GM12865 (cell line): Measurements from ENCODE around the gene TESK2.

Source experiments
- DNase-seq: peaks from one replicate; pipeline ENCODE4 v3.0.0; 2010; ENCODE audit warnings: low read depth
- H3K4me3 ChIP-seq: 2 replicates; pipeline ENCODE4 v1.5.1; 2011; ENCODE audit warnings: mild to moderate bottlenecking, low read depth, low read length, control low read depth
- CTCF ChIP-seq: IDR thresholded peaks from 2 replicates; pipeline ENCODE4 v1.5.1; 2011; ENCODE audit warnings: low read length, control low read depth, low read depth, inconsistent platforms; ENCODE audit not compliant: insufficient read depth; ENCODE audit errors: missing control alignments

TESK2 gene

GRCh38 chr1:45348020-45348419 is 142.9 kb downstream of the TESK2 start:
- no peak for TF ChIP-seq CTCF
- no peak for DNase-seq
- H3K4me3 ChIP-seq: no peak overlapping the region

- no peak for DNase-seq
- H3K4me3 ChIP-seq: no peak overlapping the region
- no peak for TF ChIP-seq CTCF
Observed at GRCh38 chr1:45346473-45346872, 144.5 kb downstream of the TESK2 start.

- no peak for DNase-seq
- no peak for TF ChIP-seq CTCF
Observed at GRCh38 chr1:45345014-45345413, 145.9 kb downstream of the TESK2 start.

GRCh38 chr1:45344499-45344898 is 146.5 kb downstream of the TESK2 start:
- TF ChIP-seq CTCF: no peak
- no peak for DNase-seq
- no peak overlapping the region for H3K4me3 ChIP-seq

More at GRCh38 chr1:45345014-45345413, 145.9 kb downstream of the TESK2 start:
- H3K4me3 ChIP-seq: no peak overlapping the region

- H3K4me3 ChIP-seq: peak overlapping the region; percentile 90
- no peak for TF ChIP-seq CTCF
- DNase-seq: peak; percentile 53
Observed at GRCh38 chr1:45340816-45341466, 150.0 kb downstream of the TESK2 start.

- no peak for TF ChIP-seq CTCF
- DNase-seq: peak; percentile 98
- H3K4me3 ChIP-seq: peak within 1 kb of the TSS; percentile 90
Observed at GRCh38 chr1:45339789-45340558, 151.0 kb downstream of the TESK2 start, which contains the start of the genes MUTYH and TOE1. TSS of gene MUTYH (minus strand) at chr1:45340440. CDS start at chr1:45334505, 5,935 bp downstream. TSS of gene TOE1 (plus strand) at chr1:45340170. CDS start at chr1:45340253, 83 bp downstream.
